ENCODE results near the gene TDP1. TPM values are rescaled to one million over a fixed set of nuclear protein-coding genes. Genes with fewer than 3 reads are reported as not detected.

TDP1 gene
- total and polyA plus RNA-seq, 2 donors (not counting 1 experiment from before 2014, with no cell fraction given) = 20.5 to 55.9 TPM

DNA sequence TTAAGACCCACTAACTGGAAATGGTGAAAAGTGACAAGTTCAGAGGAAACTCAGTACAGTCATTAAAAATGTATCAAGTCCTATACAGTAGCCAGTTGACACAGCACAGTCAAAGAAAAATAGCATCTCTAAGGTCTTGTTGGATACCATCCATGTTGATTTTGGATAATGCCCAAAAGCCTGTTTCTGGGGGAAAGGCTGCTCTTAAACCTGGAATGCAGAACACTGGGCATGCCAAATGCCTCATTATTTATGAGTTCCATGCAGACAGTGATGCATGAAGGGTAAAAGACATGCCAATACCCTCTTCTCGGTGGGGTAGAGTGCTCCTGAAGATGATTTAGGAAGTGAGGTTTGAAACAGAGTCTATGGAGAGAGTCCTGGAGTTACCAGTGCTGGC lies 135.7 kb downstream of the TDP1 start:
- Mint-ChIP-seq H3K27me3 (peaks cover 25% of the 10 kb centered on the region), H3K4me3 (no peak overlapping the region), H3K9me3 (ENCODE audit: insufficient read depth) (peaks cover 3% of the 10 kb centered on the region), H3K4me1 (no peaks in the 10 kb centered on the region), H3K27ac (no peak overlapping the region)
- POLR2A ChIA-PET = no interaction called here
- H3K9me3 ChIP-seq (ENCODE audit: control extremely low read depth in 1 of 3, control insufficient read depth in 2 of 3, insufficient read depth in 1 of 3, low read length in 2 of 3) = no peaks in the 10 kb centered on the region
- no peak overlapping the region for H3K4me2 ChIP-seq (replicated peaks; ENCODE audit: low read depth, low read length, poor library complexity, severe bottlenecking)
- H3K4me3 ChIP-seq (ENCODE audit: control extremely low read depth in 1 of 5, extremely low read depth in 1 of 5, insufficient read depth in 1 of 5, low read depth in 2 of 5, low read length in 4 of 5) = no peak overlapping the region
- intact Hi-C loops (cut with micrococcal nuclease) = no loop called here
- no peak for DNase-seq
- peaks cover 0 to 8% (median 0%) of the 10 kb centered on the region in 4 experiments for H3K27me3 ChIP-seq (replicated peaks in 1 of 4; ENCODE audit: control extremely low read depth in 1 of 4, control insufficient read depth in 3 of 4, insufficient read depth in 4 of 4, low read length in 3 of 4)
- no peaks in the 10 kb centered on the region for H4K20me1 ChIP-seq (ENCODE audit: control insufficient read depth, insufficient read depth, low read length, poor library complexity, severe bottlenecking)
- no peaks in the 10 kb centered on the region for H3K36me3 ChIP-seq (replicated peaks in 1 of 2; ENCODE audit: control extremely low read depth in 1 of 2, control insufficient read depth in 1 of 2, extremely low read depth in 1 of 2, insufficient read depth in 2 of 2, low read length in 1 of 2)
- no peak overlapping the region for H3K27ac ChIP-seq (ENCODE audit: low read length in 2 of 2)
- no CpG with 5 or more reads among the region's 1 CpG for WGBS (ENCODE audit: insufficient coverage)
- H3K9ac ChIP-seq (ENCODE audit: low read length) = no peak overlapping the region
- TF ChIP-seq EZH2 (IDR thresholded peaks at IDR 0.05; ENCODE audit: borderline replicate concordance, insufficient read depth, low read depth, low read length, poor library complexity, severe bottlenecking) = no peak
- TF ChIP-seq, protein P1, sequence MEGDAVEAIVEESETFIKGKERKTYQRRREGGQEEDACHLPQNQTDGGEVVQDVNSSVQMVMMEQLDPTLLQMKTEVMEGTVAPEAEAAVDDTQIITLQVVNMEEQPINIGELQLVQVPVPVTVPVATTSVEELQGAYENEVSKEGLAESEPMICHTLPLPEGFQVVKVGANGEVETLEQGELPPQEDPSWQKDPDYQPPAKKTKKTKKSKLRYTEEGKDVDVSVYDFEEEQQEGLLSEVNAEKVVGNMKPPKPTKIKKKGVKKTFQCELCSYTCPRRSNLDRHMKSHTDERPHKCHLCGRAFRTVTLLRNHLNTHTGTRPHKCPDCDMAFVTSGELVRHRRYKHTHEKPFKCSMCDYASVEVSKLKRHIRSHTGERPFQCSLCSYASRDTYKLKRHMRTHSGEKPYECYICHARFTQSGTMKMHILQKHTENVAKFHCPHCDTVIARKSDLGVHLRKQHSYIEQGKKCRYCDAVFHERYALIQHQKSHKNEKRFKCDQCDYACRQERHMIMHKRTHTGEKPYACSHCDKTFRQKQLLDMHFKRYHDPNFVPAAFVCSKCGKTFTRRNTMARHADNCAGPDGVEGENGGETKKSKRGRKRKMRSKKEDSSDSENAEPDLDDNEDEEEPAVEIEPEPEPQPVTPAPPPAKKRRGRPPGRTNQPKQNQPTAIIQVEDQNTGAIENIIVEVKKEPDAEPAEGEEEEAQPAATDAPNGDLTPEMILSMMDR (IDR thresholded peaks at IDR 0.05) = no peak
- ATAC-seq (ENCODE audit: low read depth) = no peak
- H3K4me1 ChIP-seq (ENCODE audit: control insufficient read depth in 2 of 2, insufficient read depth in 2 of 2, low read length in 2 of 2) = no peaks in the 10 kb centered on the region
- no peaks in the 10 kb centered on the region for H3K79me2 ChIP-seq (ENCODE audit: control insufficient read depth, insufficient read depth, low read length)
- CTCF ChIA-PET = no interaction called here
- no peak overlapping the region for H2AFZ ChIP-seq (ENCODE audit: insufficient read depth, low read depth, low read length, poor library complexity, severe bottlenecking)

DNA sequence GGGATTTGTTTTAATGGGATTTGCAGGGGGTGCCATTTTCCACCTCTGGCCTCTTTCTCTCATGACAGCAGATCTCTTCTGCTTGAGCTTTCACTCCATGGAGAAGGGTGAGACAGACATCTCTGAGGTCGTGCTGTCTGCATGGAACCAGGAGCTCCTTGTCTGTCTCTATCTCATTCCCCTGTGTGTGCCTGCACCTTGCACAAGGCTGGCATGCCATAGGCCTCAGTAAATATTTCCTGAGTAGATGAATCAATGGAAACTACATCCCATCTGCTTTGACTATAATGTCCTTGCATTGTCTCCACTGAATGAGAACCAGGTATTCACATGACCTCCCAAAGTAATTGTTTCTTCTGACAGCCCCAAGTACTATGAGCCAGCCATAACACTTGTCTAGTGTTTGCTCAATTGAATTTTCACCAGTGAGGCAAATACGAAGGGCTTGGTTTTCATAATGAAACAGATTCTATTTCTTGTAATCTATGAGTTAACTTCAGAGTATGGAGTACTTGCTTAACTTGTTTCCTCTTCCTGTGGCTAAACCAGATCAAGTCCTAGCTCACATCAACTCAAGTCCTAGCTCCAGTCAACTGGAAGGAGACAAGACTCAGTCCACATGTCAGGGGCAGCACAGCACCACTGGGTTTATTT lies 138.3 kb downstream of the TDP1 start:
- TF ChIP-seq, protein P1 (IDR thresholded peaks at IDR 0.05) = no peak
- TF ChIP-seq EZH2 (IDR thresholded peaks at IDR 0.05; ENCODE audit: borderline replicate concordance, insufficient read depth, low read depth, low read length, poor library complexity, severe bottlenecking) = no peak
- no peaks in the 10 kb centered on the region for H4K20me1 ChIP-seq (ENCODE audit: control insufficient read depth, insufficient read depth, low read length, poor library complexity, severe bottlenecking)
- no CpG with 5 or more reads among the region's 2 CpGs for WGBS (ENCODE audit: insufficient coverage)
- H3K4me2 ChIP-seq (replicated peaks; ENCODE audit: low read depth, low read length, poor library complexity, severe bottlenecking) = no peak overlapping the region
- no peak overlapping the region for H3K27ac Mint-ChIP-seq
- H3K9ac ChIP-seq (ENCODE audit: low read length) = no peak overlapping the region
- H2AFZ ChIP-seq (ENCODE audit: insufficient read depth, low read depth, low read length, poor library complexity, severe bottlenecking) = no peak overlapping the region
- H3K79me2 ChIP-seq (ENCODE audit: control insufficient read depth, insufficient read depth, low read length) = no peaks in the 10 kb centered on the region
- H3K4me1 Mint-ChIP-seq = no peaks in the 10 kb centered on the region
- H3K9me3 ChIP-seq (ENCODE audit: control extremely low read depth in 1 of 3, control insufficient read depth in 2 of 3, insufficient read depth in 1 of 3, low read length in 2 of 3) = no peaks in the 10 kb centered on the region
- H3K27me3 Mint-ChIP-seq = peaks cover 20% of the 10 kb centered on the region
- no peaks in the 10 kb centered on the region for H3K4me1 ChIP-seq (ENCODE audit: control insufficient read depth in 2 of 2, insufficient read depth in 2 of 2, low read length in 2 of 2)
- CTCF ChIA-PET = no interaction called here
- DNase-seq = no peak
- no peak overlapping the region for H3K27ac ChIP-seq (ENCODE audit: low read length in 2 of 2)
- POLR2A ChIA-PET = no interaction called here
- no peak for ATAC-seq (ENCODE audit: low read depth)
- no peak overlapping the region for H3K4me3 ChIP-seq (ENCODE audit: control extremely low read depth in 1 of 5, extremely low read depth in 1 of 5, insufficient read depth in 1 of 5, low read depth in 2 of 5, low read length in 4 of 5)
- no peaks in the 10 kb centered on the region for H3K27me3 ChIP-seq (replicated peaks in 1 of 4; ENCODE audit: control extremely low read depth in 1 of 4, control insufficient read depth in 3 of 4, insufficient read depth in 4 of 4, low read length in 3 of 4)
- no peaks in the 10 kb centered on the region for H3K36me3 ChIP-seq (replicated peaks in 1 of 2; ENCODE audit: control extremely low read depth in 1 of 2, control insufficient read depth in 1 of 2, extremely low read depth in 1 of 2, insufficient read depth in 2 of 2, low read length in 1 of 2)
- H3K4me3 Mint-ChIP-seq = no peak overlapping the region
- intact Hi-C loops (cut with micrococcal nuclease) = no loop called here
- H3K9me3 Mint-ChIP-seq (ENCODE audit: insufficient read depth) = peaks cover 3% of the 10 kb centered on the region

Other genes starting within 250 kb of the TDP1 start
- 13.8 and 14.2 TPM in 2 replicates for gene EFCAB11, start 1.2 kb upstream of the TDP1 start, total RNA-seq
- gene EFCAB11, start 1.2 kb upstream of the TDP1 start, polyA plus RNA-seq = 4.2 and 5.3 TPM in 2 replicates
- gene KCNK13, start 106.1 kb downstream of the TDP1 start, total RNA-seq = not detected in 2 replicates
- 0.03 TPM in 1 of 2 replicates, not detected in the other for gene KCNK13, start 106.1 kb downstream of the TDP1 start, polyA plus RNA-seq

Measured in B cell (primary cell).